Esophagus squamous epithelium (tissue), 5 donors: ENCODE data around the gene PCBP4. TPM values are rescaled to one million over a fixed set of nuclear protein-coding genes. Genes with fewer than 3 reads are reported as not detected.

Source experiments
- DNase-seq: peaks from one replicate; lab custom pipeline; 2025; lab: John Stamatoyannopoulos, UW
- H3K27ac ChIP-seq, 4 donors: fragments of 200-600 bp; sonication (generic); one replicate each; pipeline ENCODE4 v1.5.1; 2016 to 2019; ENCODE audit warnings: mild to moderate bottlenecking in 1 of 4
- H3K27me3 ChIP-seq, 4 donors: fragments of 200-600 bp; sonication (generic); 1 replicate in 3 of 4; 2 replicates in 1 of 4; pipeline versions ENCODE4 v1.5.1 to v1.6.0; 2017 to 2021; ENCODE audit warnings: antibody characterized with exemption in 1 of 4
- H3K36me3 ChIP-seq, 3 donors: fragments of 200-600 bp; sonication (generic); one replicate each; pipeline ENCODE4 v1.5.1; 2016 to 2019
- H3K4me1 ChIP-seq, 3 donors: fragments of 200-600 bp; sonication (generic); one replicate each; pipeline ENCODE4 v1.5.1; 2017 to 2019
- H3K4me3 ChIP-seq, 4 donors: fragments of 200-600 bp; sonication (generic); 1 replicate in 3 of 4; 2 replicates in 1 of 4; pipeline ENCODE4 v1.5.1; 2016 to 2019; ENCODE audit warnings: mild to moderate bottlenecking in 2 of 4, moderate library complexity in 1 of 4
- H3K9me3 ChIP-seq, 3 donors: fragments of 200-600 bp; sonication (generic); one replicate each; pipeline ENCODE4 v1.5.1; 2016 to 2019
- CTCF ChIP-seq, 6 experiments: fragments of 450-650 bp in 4 of 6; fragments of 200-600 bp in 2 of 6; sonication (generic) in 2 of 6; IDR thresholded peaks; one replicate each; pipeline ENCODE4 v1.5.1; 2016 to 2019; ENCODE audit warnings: antibody characterized with exemption in 6 of 6, mild to moderate bottlenecking in 4 of 6, moderate library complexity in 4 of 6
- POLR2A ChIP-seq, 4 donors: fragments of 450-650 bp; IDR thresholded peaks; one replicate each; pipeline ENCODE4 v1.6.1; 2017; ENCODE audit warnings: antibody characterized with exemption in 4 of 4, mild to moderate bottlenecking in 4 of 4, moderate library complexity in 3 of 4
- WGBS, 2 donors: methylation state at CpG; one replicate each; pipeline ENCODE4 v1.1.5; 2018; 5-methylcytosine and 5-hydroxymethylcytosine counted together
- intact Hi-C: fragments of 100-400 bp; cut with DNase I; formaldehyde crosslinking; loops from one replicate; pipeline ENCODE4 v1.15.0; 2022
- total RNA-seq, 4 donors: library from RNA; depleted of rRNA; stranded (reverse); fragments of >200 nt; gene quantifications; one replicate each; pipeline ENCODE4 v1.1.0, GENCODE V29; 2016
- donor health status: DM: yes; HTN: yes; CAD: no.

PCBP4 gene
- total RNA-seq, 4 donors from 2014 or later, result 13.0 to 47.3 (median 19.5) TPM

GRCh38 chr3:51966016-51966415 is 1.2 kb downstream of the PCBP4 start:
- H3K36me3 ChIP-seq, result peaks cover 0 to 2% (median 0%) of the 10 kb centered on the region in 3 donors
- no peak for TF ChIP-seq POLR2A (IDR thresholded peaks at IDR 0.05)
- no peak for TF ChIP-seq CTCF (IDR thresholded peaks at IDR 0.05)
- H3K4me3 ChIP-seq, result peak overlapping the region in 2 of 4 donors; percentile 79 to 86
- DNase-seq, result no peak
- H3K27ac ChIP-seq, result peak overlapping the region in 2 of 4 donors; percentile 85 to 95
- no peaks in the 10 kb centered on the region for H3K27me3 ChIP-seq
- 75 to 78% methylated on average over 1 to 2 of the region's 2 CpGs for WGBS, 2 donors
- no peaks in the 10 kb centered on the region for H3K9me3 ChIP-seq
- intact Hi-C loops, result no loop called here
- H3K4me1 ChIP-seq, result peaks cover 22 to 87% (median 28%) of the 10 kb centered on the region in 3 donors

- intact Hi-C loops, result no loop called here
- TF ChIP-seq POLR2A (IDR thresholded peaks at IDR 0.05), result no peak
- no peaks in the 10 kb centered on the region for H3K27me3 ChIP-seq
- WGBS, 2 donors, result 75% methylated on average over 4 of the region's 4 CpGs; no CpG with 5 or more reads in 1 of the 2 donors
- no peak overlapping the region for H3K27ac ChIP-seq
- peaks cover 22 to 72% (median 28%) of the 10 kb centered on the region in 3 donors for H3K4me1 ChIP-seq
- peaks cover 0 to 17% (median 0%) of the 10 kb centered on the region in 3 donors for H3K36me3 ChIP-seq
- no peaks in the 10 kb centered on the region for H3K9me3 ChIP-seq
- H3K4me3 ChIP-seq, result no peak overlapping the region
- DNase-seq, result no peak
Observed at GRCh38 chr3:51964521-51964920, 2.7 kb downstream of the PCBP4 start.

GRCh38 chr3:51963951-51964451 is 3.3 kb downstream of the PCBP4 start:
- Histone ChIP-seq H3K27me3 (no peaks in the 10 kb centered on the region), H3K36me3 (peaks cover 0 to 22% (median 0%) of the 10 kb centered on the region in 3 donors), H3K9me3 (no peaks in the 10 kb centered on the region), H3K27ac (no peak overlapping the region), H3K4me1 (peaks cover 22 to 67% (median 28%) of the 10 kb centered on the region in 3 donors), H3K4me3 (no peak overlapping the region)
- 77 to 79% methylated on average over 5 to 7 of the region's 12 CpGs for WGBS, 2 donors
- intact Hi-C loops, result no loop called here
- TF ChIP-seq POLR2A (IDR thresholded peaks at IDR 0.05) (no peak), CTCF (IDR thresholded peaks at IDR 0.05) (no peak)
- DNase-seq, result no peak

GRCh38 chr3:51962854-51963530 is 4.3 kb downstream of the PCBP4 start:
- Histone ChIP-seq H3K36me3 (peaks cover 0 to 30% (median 0%) of the 10 kb centered on the region in 3 donors), H3K4me1 (peaks cover 15 to 56% (median 21%) of the 10 kb centered on the region in 3 donors), H3K27ac (no peak overlapping the region), H3K4me3 (no peak overlapping the region), H3K9me3 (no peaks in the 10 kb centered on the region), H3K27me3 (no peaks in the 10 kb centered on the region)
- intact Hi-C loops, result no loop called here
- WGBS, 2 donors, result 80 to 85% methylated on average over 2 of the region's 6 CpGs
- TF ChIP-seq POLR2A (IDR thresholded peaks at IDR 0.05), result no peak
- TF ChIP-seq CTCF (IDR thresholded peaks at IDR 0.05), result no peak
- DNase-seq, result no peak

- no peaks in the 10 kb centered on the region for H3K27me3 ChIP-seq
- intact Hi-C loops, result no loop called here
- DNase-seq, result no peak
- H3K9me3 ChIP-seq, result no peaks in the 10 kb centered on the region
- peaks cover 0 to 37% (median 0%) of the 10 kb centered on the region in 3 donors for H3K36me3 ChIP-seq
- WGBS, 2 donors, result 39 to 44% methylated on average over 3 to 8 of the region's 9 CpGs
- peaks cover 10 to 53% (median 19%) of the 10 kb centered on the region in 3 donors for H3K4me1 ChIP-seq
- no peak overlapping the region for H3K4me3 ChIP-seq
- no peak overlapping the region for H3K27ac ChIP-seq
- TF ChIP-seq POLR2A (IDR thresholded peaks at IDR 0.05), result no peak
- no peak for TF ChIP-seq CTCF (IDR thresholded peaks at IDR 0.05)
Observed at GRCh38 chr3:51961602-51962569, 5.4 kb downstream of the PCBP4 start.
